Measurements from ENCODE around the gene CCDC50. TPM values are rescaled to one million over a fixed set of nuclear protein-coding genes. Genes with fewer than 3 reads are reported as not detected.

Gene CCDC50
- total RNA-seq, 2 experiments from 2014 or later: 31.4 to 43.9 TPM

- Histone ChIP-seq H3K4me1 (ENCODE audit: insufficient read depth, low read length, poor library complexity, severe bottlenecking) (peaks cover 83% of the 10 kb centered on the region), H3K9me2 (ENCODE audit: insufficient read depth, low read length) (no peaks in the 10 kb centered on the region), H3K36me3 (ENCODE audit: insufficient read depth, low read length) (peaks cover 3% of the 10 kb centered on the region), H4K20me1 (ENCODE audit: insufficient read depth, low read length) (no peaks in the 10 kb centered on the region), H3K27ac (ENCODE audit: low read depth, low read length, poor library complexity, severe bottlenecking) (peak overlapping the region; percentile 94), H3K79me2 (ENCODE audit: insufficient read depth, low read depth, low read length) (no peaks in the 10 kb centered on the region), H2AFZ (ENCODE audit: low read length) (peak overlapping the region; percentile 21; the same call in 1 of the 2 replicates), H3K4me3 (ENCODE audit: low read depth, low read length, poor library complexity, severe bottlenecking) (no peak overlapping the region), H3K9me3 (ENCODE audit: low read length) (peaks cover 17% of the 10 kb centered on the region; the same call in 1 of the 2 replicates), H3K4me2 (ENCODE audit: low read length) (peak overlapping the region; percentile 75)
- peak; percentile 25 for DNase-seq (ENCODE audit: low spot score)
- ChIA-PET POLR2A (interaction anchor here (0.5 to 1.7 kb wide), 10 partner anchors 10 to 1396 kb away, joined by 3 to 6 read pairs (median 4); partner anchors contain the start of gene UTS2B), CTCF (ENCODE audit: unreplicated experiment) (no interaction called here)
- BruUV-seq (replicated peaks): no TSS peak
- no peak for TF ChIP-seq EZH2phosphoT487 (IDR thresholded peaks at IDR 0.05; ENCODE audit: borderline replicate concordance, low read depth, low read length)
- TF ChIP-seq, protein P1, sequence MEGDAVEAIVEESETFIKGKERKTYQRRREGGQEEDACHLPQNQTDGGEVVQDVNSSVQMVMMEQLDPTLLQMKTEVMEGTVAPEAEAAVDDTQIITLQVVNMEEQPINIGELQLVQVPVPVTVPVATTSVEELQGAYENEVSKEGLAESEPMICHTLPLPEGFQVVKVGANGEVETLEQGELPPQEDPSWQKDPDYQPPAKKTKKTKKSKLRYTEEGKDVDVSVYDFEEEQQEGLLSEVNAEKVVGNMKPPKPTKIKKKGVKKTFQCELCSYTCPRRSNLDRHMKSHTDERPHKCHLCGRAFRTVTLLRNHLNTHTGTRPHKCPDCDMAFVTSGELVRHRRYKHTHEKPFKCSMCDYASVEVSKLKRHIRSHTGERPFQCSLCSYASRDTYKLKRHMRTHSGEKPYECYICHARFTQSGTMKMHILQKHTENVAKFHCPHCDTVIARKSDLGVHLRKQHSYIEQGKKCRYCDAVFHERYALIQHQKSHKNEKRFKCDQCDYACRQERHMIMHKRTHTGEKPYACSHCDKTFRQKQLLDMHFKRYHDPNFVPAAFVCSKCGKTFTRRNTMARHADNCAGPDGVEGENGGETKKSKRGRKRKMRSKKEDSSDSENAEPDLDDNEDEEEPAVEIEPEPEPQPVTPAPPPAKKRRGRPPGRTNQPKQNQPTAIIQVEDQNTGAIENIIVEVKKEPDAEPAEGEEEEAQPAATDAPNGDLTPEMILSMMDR (conservative IDR thresholded peaks at IDR 0.05; ENCODE audit: low read length): no peak
- intact Hi-C loops (cut with micrococcal nuclease; ENCODE audit: unreplicated experiment): no loop called here
Observed at GRCh38 chr3:191294291-191294690, 34.9 kb upstream of the CCDC50 start.

DNA sequence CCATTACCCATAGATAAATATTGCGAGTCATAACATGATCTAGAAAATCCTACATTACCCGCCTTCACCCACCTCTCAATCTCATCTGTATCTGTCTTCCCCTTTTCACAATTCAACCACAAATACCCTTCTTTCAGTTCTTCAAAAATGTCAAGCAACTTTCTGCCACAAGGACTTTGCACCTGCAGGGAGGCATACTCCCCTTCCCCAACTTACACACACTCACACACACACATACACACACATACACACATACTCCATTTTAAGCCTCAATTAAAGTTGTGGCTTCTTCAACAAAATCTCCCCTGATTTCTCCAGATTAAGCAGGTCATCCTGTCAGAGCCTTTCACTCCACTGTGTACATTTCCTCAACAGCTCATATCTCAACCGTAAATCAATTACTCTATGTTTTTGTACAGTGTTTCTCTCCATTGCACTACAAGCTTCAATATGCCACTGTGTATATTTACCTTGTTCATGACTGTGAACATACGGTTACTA, 33.1 kb upstream of the CCDC50 start:
- TF ChIP-seq, protein P1 (conservative IDR thresholded peaks at IDR 0.05; ENCODE audit: low read length): no peak
- TF ChIP-seq EZH2phosphoT487 (IDR thresholded peaks at IDR 0.05; ENCODE audit: borderline replicate concordance, low read depth, low read length): no peak
- peak; percentile 96 for DNase-seq (ENCODE audit: low spot score)
- no peaks in the 10 kb centered on the region for H4K20me1 ChIP-seq (ENCODE audit: insufficient read depth, low read length)
- no TSS peak for BruUV-seq (replicated peaks)
- ChIA-PET CTCF (ENCODE audit: unreplicated experiment) (no interaction called here), POLR2A (interaction anchor here (0.7 to 1.6 kb wide), 5 partner anchors 9 to 41 kb away, joined by 3 read pairs; partner anchors contain the start of gene UTS2B)
- peak overlapping the region; percentile 45 for H3K4me3 ChIP-seq (ENCODE audit: low read depth, low read length, poor library complexity, severe bottlenecking)
- peak overlapping the region; percentile 75 for H3K4me2 ChIP-seq (ENCODE audit: low read length)
- H3K27ac ChIP-seq (ENCODE audit: low read depth, low read length, poor library complexity, severe bottlenecking): peak overlapping the region; percentile 94
- no peaks in the 10 kb centered on the region for H3K9me2 ChIP-seq (ENCODE audit: insufficient read depth, low read length)
- H3K4me1 ChIP-seq (ENCODE audit: insufficient read depth, low read length, poor library complexity, severe bottlenecking): peaks cover 87% of the 10 kb centered on the region
- H3K79me2 ChIP-seq (ENCODE audit: insufficient read depth, low read depth, low read length): no peaks in the 10 kb centered on the region
- H3K36me3 ChIP-seq (ENCODE audit: insufficient read depth, low read length): peaks cover 7% of the 10 kb centered on the region
- peaks cover 19% of the 10 kb centered on the region; the same call in 1 of the 2 replicates for H3K9me3 ChIP-seq (ENCODE audit: low read length)
- peak overlapping the region; percentile 76 for H2AFZ ChIP-seq (ENCODE audit: low read length)
- intact Hi-C loops (cut with micrococcal nuclease; ENCODE audit: unreplicated experiment): loop anchor here (1.0 to 2.0 kb wide), 4 partner anchors 33 to 191 kb away; partner anchors contain the start of gene CCDC50

DNA sequence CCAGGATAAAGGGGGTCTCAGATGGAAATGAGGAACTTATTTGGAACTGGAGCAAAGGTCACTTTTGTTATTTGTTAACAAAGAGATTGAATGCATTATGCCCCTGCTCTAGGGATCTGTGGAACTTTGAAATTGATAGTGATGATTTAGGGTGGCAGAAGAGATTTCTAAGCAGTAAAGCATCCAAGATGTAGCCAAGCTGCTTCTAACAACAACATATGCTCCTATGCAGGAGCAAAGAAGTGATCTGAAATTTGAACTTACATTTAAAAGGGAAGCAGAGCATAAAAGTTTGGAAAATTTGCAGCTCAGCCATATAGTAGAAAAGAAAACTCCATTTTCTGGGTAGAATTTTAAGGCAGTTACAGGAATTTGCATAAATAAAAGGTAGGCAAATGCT, 30.3 kb upstream of the CCDC50 start:
- no peak for TF ChIP-seq EZH2phosphoT487 (IDR thresholded peaks at IDR 0.05; ENCODE audit: borderline replicate concordance, low read depth, low read length)
- TF ChIP-seq, protein P1 (conservative IDR thresholded peaks at IDR 0.05; ENCODE audit: low read length): no peak
- Histone ChIP-seq H3K27ac (ENCODE audit: low read depth, low read length, poor library complexity, severe bottlenecking) (peak overlapping the region; percentile 15), H3K36me3 (ENCODE audit: insufficient read depth, low read length) (peaks cover 7% of the 10 kb centered on the region; the same call in 1 of the 2 replicates), H3K9me3 (ENCODE audit: low read length) (peaks cover 6% of the 10 kb centered on the region; the same call in 1 of the 2 replicates), H3K9me2 (ENCODE audit: insufficient read depth, low read length) (no peaks in the 10 kb centered on the region), H3K4me1 (ENCODE audit: insufficient read depth, low read length, poor library complexity, severe bottlenecking) (peaks cover 85% of the 10 kb centered on the region), H3K4me2 (ENCODE audit: low read length) (peak overlapping the region; percentile 11), H3K79me2 (ENCODE audit: insufficient read depth, low read depth, low read length) (no peaks in the 10 kb centered on the region), H4K20me1 (ENCODE audit: insufficient read depth, low read length) (no peaks in the 10 kb centered on the region), H2AFZ (ENCODE audit: low read length) (peak overlapping the region; percentile 76; the same call in 1 of the 2 replicates), H3K4me3 (ENCODE audit: low read depth, low read length, poor library complexity, severe bottlenecking) (no peak overlapping the region)
- ChIA-PET POLR2A (interaction anchor here (0.7 to 1.7 kb wide), 6 partner anchors 8 to 61 kb away, joined by 3 to 6 read pairs (median 3); partner anchors contain the start of gene CCDC50), CTCF (ENCODE audit: unreplicated experiment) (no interaction called here)
- DNase-seq (ENCODE audit: low spot score): no peak
- BruUV-seq (replicated peaks): no TSS peak
- intact Hi-C loops (cut with micrococcal nuclease; ENCODE audit: unreplicated experiment): no loop called here
